COR-L47 (cell line): ENCODE results near the gene COX7C.
"Not testable (repeated sequence)": the region's sequence is repeated elsewhere in the genome, so short reads cannot be mapped to it uniquely, and the experiment has no call there.

Experiments used
- DNase-seq: peaks from one replicate; lab custom pipeline; 2025; lab: John Stamatoyannopoulos, UW

COX7C gene

DNA sequence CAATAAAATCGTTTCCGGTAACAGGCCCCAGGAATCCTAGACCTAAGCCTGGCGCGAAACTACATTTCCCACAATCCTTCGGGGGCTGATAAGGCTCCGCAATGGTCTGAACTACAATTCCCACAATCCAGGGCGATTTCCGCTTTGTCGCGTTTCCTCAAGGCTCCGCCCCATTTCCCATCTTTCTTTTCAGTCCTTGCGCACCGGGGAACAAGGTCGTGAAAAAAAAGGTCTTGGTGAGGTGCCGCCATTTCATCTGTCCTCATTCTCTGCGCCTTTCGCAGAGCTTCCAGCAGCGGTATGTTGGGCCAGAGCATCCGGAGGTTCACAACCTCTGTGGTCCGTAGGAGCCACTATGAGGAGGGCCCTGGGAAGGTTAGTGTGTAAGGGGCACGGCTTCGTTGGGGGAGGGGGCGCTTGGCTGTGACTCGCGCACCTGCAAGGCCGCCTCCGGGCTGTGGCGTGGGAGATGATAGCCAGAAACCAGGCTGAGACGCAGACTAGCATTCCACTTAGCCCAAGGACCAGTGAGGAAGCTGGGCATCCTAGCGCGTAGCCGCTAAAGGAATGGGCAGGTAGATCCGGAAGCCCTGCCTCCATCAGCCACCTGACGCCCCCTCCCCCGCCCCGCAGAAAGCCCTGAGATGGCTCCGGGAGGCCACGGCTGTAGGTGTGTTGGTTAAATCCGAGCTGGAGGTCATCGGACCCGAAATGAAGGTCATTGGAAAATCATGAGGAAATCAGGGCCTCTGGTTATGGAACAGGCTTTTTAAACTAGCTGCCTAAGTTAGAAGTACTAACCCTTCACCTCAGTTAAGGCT, at the start of gene COX7C:
COX7C (plus strand) TSS at position 186 of the 821 bp plus-strand sequence; CDS start at position 301, 115 bp downstream.
- peak; percentile 97 for DNase-seq

DNA sequence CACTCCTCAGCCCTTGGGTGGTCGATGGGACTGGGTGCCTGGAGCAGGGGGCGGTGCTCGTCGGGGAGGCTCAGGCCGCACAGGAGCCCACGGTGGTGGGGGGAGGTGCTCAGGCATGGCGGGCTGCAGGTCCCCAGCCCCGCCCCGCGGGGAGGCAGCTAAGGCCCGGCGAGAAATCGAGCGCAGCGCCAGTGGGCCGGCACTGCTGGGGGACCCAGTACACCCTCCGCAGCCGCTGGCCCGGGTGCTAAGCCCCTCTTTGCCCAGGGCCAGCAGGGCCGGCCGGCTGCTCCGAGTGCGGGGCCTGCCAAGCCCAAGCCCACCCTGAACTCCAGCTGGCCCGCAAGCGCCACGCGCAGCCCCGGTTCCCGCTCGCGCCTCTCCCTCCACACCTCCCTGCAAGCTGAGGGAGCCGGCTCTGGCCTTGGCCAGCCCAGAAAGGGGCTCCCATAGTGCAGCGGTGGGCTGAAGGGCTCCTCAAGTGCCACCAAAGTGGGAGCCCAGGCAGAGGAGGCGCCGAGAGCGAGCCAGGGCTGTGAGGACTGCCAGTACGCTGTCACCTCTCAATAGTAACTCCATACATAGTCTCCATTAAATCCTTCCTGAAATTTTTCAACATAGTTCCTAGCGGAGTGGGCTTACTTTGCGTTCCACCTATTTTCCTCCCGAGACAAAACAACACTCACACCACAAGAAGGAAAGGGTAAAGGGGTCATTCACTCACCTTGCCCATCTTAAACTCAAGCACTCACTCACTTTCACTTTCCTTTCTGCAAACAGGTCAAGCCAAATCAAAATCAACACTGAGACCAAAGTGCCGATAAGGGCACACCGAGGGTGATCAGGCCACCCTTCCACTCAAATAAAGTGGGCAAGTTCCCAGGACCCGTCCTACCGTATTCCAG, 48.0 kb upstream of the COX7C start:
- not testable (repeated sequence) for DNase-seq

DNA sequence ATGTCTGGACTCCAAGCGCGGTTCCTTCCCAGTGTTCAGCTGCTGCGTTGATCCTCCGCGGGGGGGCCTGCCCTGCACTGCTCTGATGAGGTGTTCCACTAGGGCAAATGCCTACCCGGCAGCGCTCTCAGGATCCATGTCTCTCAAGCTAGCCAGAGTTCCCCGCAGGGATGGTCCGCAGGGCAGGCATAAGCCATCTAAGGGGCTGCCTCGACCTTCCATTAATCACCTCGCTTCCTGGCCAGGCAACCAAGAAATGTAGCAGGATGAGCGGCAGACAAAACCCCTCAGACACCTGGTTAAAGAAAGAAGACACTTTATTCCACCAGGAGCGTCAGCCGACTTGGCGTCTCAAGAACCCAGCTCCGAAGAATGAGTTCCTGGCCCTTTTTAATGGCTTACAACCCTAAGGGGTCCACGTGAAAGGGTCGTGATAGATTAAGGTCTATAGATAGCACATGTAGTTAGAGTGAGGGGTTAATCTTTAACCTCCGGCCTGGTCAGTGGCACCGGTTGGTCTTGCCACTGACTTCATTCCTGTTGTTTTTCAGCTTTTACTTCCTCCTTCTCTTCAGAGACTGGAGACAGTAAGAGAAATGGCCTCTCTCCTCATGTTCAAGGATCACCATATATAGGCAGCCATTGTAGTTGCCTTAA, 47.2 kb upstream of the COX7C start:
- no peak for DNase-seq

DNA sequence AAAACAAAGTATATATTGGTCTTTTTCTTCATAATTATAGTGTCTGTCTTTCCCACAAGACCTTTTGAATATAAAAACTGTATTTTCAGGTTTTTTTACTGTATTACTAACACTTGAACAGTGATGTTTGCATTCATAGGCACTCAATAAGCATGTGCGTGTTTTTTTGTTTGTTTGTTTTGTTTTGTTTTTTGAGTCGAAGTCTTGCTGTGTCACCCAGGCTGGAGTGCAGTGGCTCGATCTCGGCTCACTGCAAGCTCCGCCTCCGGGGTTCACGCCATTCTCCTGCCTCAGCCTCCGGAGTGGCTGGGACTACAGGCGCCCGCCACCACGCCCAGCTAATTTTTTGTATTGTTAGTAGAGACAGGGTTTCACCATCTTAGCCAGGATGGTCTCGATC, 46.6 kb upstream of the COX7C start:
- DNase-seq: not testable (repeated sequence)

DNA sequence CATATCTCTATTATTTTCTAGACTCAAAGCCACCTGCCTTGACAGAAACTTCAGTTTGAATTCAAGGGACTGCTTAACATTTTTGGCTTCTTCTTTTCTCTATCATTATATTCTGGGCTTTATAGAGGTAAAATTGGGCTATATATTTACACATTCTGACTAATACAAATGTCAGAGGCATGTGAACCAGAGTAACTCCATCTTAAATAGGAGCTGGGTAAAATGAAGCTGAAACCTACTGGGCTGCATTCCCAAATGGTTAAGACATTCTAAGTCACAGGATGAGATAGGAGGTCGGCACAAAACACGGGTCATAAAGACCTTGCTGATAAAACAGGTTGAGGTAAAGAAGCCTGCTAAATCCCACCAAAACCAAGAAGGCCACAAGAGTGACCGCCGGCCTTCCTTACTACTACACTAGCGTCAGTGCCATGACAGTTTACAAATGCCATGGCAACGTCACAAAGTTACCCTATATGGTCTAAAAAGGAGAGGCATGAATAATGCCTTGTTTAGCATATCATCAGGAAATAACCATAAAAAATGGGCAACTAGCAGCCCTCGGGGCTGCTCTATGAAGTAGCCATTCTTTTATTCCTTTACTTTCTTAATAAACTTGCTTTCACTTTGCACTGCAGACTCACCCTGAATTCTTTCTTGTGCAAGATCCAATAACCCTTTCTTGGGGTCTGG, 44.8 kb upstream of the COX7C start:
- DNase-seq: no peak

- no peak for DNase-seq
Observed at GRCh38 chr5:86579502-86579901, 38.2 kb upstream of the COX7C start.

- DNase-seq: no peak
Observed at GRCh38 chr5:86596476-86596875, 21.3 kb upstream of the COX7C start.

- DNase-seq: no peak
Observed at GRCh38 chr5:86605881-86606280, 11.9 kb upstream of the COX7C start.

- DNase-seq: no peak
Observed at GRCh38 chr5:86613455-86613854, 4.3 kb upstream of the COX7C start.

DNA sequence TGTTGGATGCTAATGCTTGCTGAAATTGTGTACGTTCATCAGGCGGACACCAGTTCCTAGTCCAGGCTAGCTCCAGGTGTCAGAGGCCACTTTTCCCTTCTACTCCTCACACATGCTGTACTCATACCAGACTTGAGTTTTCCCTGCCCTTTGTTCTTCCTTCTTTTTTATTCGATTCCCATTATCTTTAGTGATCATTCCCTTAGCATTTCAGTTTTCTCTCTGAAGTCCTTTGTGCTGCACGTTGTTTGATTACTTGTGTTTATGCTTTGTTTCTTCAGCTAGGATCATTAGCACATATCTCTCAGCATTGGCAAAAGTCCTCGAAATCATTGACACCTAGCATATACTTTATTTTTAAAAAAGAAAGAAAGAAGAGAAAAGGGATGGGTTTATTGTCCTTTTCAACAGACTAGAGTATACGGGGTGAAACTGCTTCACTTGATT, 409 bp upstream of the COX7C start:
- no peak for DNase-seq

GRCh38 chr5:86623785-86624483, 6.2 kb downstream of the COX7C start:
- no peak for DNase-seq

GRCh38 chr5:86625148-86625547, 7.4 kb downstream of the COX7C start:
- no peak for DNase-seq

DNA sequence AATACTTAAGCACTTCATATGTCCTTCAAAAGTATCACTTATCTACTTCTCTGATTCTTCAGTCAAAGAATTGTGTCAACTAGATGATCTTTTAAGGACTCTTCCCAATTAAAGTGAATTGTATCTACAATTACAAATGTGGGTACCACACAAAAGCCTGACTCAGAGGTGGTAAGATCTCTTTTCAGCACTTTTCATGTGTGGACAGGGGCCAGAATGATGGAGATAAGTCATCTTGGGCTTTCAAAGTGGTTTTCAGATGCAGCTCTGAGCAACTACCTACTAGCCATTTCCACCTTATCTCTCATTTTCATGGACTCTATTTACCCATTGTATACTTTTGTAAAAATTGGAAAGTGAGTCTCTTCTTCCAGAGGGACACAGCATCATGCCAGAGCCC, 8.4 kb downstream of the COX7C start:
- no peak for DNase-seq

DNA sequence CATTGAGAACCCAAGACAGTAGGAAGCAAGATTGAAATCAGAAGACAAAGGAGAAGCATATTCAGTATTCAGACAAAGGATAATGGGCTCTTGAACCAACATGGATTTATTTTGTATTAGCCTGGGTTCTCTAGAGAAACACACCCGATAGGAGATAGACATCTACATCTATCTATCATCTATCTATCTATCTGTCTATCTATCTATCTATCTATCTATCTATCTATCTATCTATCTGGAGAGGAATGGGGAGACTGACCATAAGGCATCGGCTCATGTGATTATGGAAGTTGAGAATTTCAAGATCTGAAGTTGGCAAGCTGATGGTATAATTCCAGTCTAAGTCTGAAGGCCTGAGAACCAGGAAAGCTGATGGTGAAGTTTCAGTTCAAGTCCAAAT, 13.4 kb downstream of the COX7C start:
- no peak for DNase-seq

- DNase-seq: no peak
Observed at GRCh38 chr5:86640998-86641397, 23.3 kb downstream of the COX7C start.

GRCh38 chr5:86644843-86645242, 27.1 kb downstream of the COX7C start:
- no peak for DNase-seq

- DNase-seq: no peak
Observed at GRCh38 chr5:86645885-86646284, 28.1 kb downstream of the COX7C start.

GRCh38 chr5:86646671-86647070, 28.9 kb downstream of the COX7C start:
- DNase-seq: no peak

DNA sequence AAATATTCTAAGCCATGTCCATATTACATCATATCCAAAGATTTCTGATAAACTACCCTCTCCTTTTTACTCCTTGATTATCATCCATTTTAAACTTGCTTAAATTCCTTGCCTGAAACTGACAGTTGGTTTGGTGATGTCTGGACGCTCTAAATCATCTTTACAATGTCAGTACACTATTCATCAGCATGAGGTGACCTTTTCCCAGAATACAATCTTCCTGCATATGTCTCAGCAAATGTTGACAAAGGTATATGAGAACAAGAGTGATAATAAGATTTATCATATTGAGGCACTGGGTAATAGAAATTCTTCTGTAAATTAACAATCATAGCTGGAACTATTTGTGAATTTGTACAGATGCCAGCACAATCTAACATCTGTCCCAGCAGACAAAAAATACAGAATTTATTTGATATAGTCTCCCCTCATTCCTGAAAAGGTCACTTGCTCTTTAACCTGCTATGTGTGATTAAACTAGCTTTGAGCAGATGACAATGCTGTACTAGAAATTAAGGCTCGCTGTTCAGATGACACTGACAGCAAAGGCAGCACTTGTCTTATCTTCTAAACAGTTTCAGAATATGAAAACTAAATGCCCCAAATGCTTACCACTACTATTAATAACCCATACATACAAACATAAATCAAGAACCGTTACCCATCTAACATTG, 32.2 kb downstream of the COX7C start:
- no peak for DNase-seq

- DNase-seq: not testable (repeated sequence)
Observed at GRCh38 chr5:86660771-86661170, 43.0 kb downstream of the COX7C start.

DNA sequence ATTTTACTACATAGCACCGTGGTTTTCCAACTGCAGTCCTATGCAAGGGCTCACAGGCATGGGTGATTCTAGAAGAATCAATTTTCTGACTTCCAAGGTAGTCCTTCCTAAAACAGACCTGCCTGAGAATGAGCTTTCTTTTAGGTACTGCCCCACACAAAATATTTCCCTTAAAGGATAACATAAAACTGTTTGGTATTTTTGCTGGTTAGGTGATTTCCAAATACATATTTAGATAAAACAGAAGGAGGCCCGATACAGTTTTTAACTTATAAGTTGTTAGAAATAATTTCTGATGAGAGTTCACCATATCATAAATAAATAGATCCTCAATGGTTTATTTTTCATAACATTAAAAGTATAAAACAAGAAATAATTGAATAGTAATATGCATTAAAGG, 46.4 kb downstream of the COX7C start:
- DNase-seq: no peak
